ENCODE measurements around the gene MAVS. TPM values are rescaled to one million over a fixed set of nuclear protein-coding genes. Genes with fewer than 3 reads are reported as not detected.
"Not testable (repeated sequence)": the region's sequence is repeated elsewhere in the genome, so short reads cannot be mapped to it uniquely, and the experiment has no call there.

The MAVS gene
- total RNA-seq, 1 donor from 2014 or later: 41.5 TPM

GRCh38 chr20:3873507-3873906 is 26.9 kb downstream of the MAVS start:
- intact Hi-C loops (cut with DNase I): no loop called here
- H3K36me3 ChIP-seq: peaks cover 36% of the 10 kb centered on the region
- H3K27me3 ChIP-seq: no peaks in the 10 kb centered on the region

GRCh38 chr20:3874194-3874844 is 27.7 kb downstream of the MAVS start:
- Histone ChIP-seq H3K4me3 (no peak overlapping the region), H3K36me3 (peaks cover 29% of the 10 kb centered on the region), H3K9me3 (no peaks in the 10 kb centered on the region), H3K27me3 (no peaks in the 10 kb centered on the region), H3K4me1 (no peaks in the 10 kb centered on the region), H3K27ac (no peak overlapping the region)
- TF ChIP-seq CTCF (IDR thresholded peaks at IDR 0.05): no peak
- no peak for DNase-seq
- no peak for ATAC-seq
- intact Hi-C loops (cut with DNase I): no loop called here

More at GRCh38 chr20:3873507-3873906, 26.9 kb downstream of the MAVS start:
- Histone ChIP-seq H3K9me3 (no peaks in the 10 kb centered on the region), H3K27ac (no peak overlapping the region), H3K4me3 (no peak overlapping the region), H3K4me1 (no peaks in the 10 kb centered on the region)
- no peak for TF ChIP-seq CTCF (IDR thresholded peaks at IDR 0.05)
- DNase-seq: no peak
- ATAC-seq: no peak

- H3K4me1 ChIP-seq: no peaks in the 10 kb centered on the region
- H3K4me3 ChIP-seq: no peak overlapping the region
- no peaks in the 10 kb centered on the region for H3K9me3 ChIP-seq
- peak; percentile 24 for ATAC-seq
- H3K36me3 ChIP-seq: peaks cover 21% of the 10 kb centered on the region
- no peaks in the 10 kb centered on the region for H3K27me3 ChIP-seq
- intact Hi-C loops (cut with DNase I): no loop called here
- TF ChIP-seq CTCF (IDR thresholded peaks at IDR 0.05): no peak
- no peak overlapping the region for H3K27ac ChIP-seq
- DNase-seq: no peak
These were observed 28.8 kb downstream of the MAVS start for GRCh38 chr20:3875378-3875974.

GRCh38 chr20:3876000-3876399 is 29.4 kb downstream of the MAVS start:
- no peak for DNase-seq
- Histone ChIP-seq H3K4me3 (no peak overlapping the region), H3K36me3 (peaks cover 20% of the 10 kb centered on the region), H3K27me3 (no peaks in the 10 kb centered on the region), H3K9me3 (no peaks in the 10 kb centered on the region), H3K4me1 (no peaks in the 10 kb centered on the region), H3K27ac (no peak overlapping the region)
- TF ChIP-seq CTCF (IDR thresholded peaks at IDR 0.05): no peak
- ATAC-seq: no peak
- intact Hi-C loops (cut with DNase I): no loop called here

- Histone ChIP-seq H3K36me3 (peaks cover 13% of the 10 kb centered on the region), H3K4me1 (no peaks in the 10 kb centered on the region), H3K4me3 (no peak overlapping the region), H3K27me3 (no peaks in the 10 kb centered on the region), H3K27ac (no peak overlapping the region), H3K9me3 (no peaks in the 10 kb centered on the region)
- DNase-seq (no peak), ATAC-seq (no peak)
- TF ChIP-seq CTCF (IDR thresholded peaks at IDR 0.05): no peak
- intact Hi-C loops (cut with DNase I): no loop called here
These were observed 30.0 kb downstream of the MAVS start for GRCh38 chr20:3876676-3877075.

- H3K4me1 ChIP-seq; DNase-seq; H3K9me3 ChIP-seq; ATAC-seq; H3K27ac ChIP-seq; H3K36me3 ChIP-seq; intact Hi-C loops (cut with DNase I); H3K27me3 ChIP-seq; H3K4me3 ChIP-seq: not testable (repeated sequence)
These were observed 32.3 kb downstream of the MAVS start for GRCh38 chr20:3878921-3879274.

Measured in upper lobe of right lung (tissue), 1 donor.